ENCODE data around the gene HMGN5. TPM values are rescaled to one million over a fixed set of nuclear protein-coding genes. Genes with fewer than 3 reads are reported as not detected.

Gene HMGN5
- total RNA-seq, 1 experiment from 2014 or later: 17.9 TPM

DNA sequence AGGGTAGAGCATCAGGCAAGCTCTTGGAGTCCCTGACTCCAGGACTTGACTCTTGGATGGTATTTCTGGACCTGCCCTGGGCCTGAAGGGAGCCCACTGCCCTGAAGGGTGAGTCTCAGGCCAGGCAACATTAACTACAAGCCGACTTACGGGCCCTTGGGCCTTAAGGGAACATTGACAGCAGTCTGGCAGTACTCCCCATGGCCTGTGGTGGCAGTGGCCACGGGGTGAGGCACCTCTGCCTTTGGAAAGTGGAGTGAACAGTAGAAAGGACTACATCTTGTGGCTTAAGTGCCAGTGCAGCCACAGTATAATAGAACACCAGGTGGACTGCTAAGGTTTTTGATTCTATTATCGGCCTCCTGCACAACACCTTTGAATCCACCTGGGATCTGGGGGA is 36.5 kb upstream of the HMGN5 start:
- Histone ChIP-seq H3K9me3 (ENCODE audit: low read depth, low read length, poor library complexity, severe bottlenecking) (no peaks in the 10 kb centered on the region), H3K36me3 (ENCODE audit: insufficient read depth, low read length, poor library complexity, severe bottlenecking) (no peaks in the 10 kb centered on the region), H3K27me3 (replicated peaks; ENCODE audit: insufficient read depth, low read depth, low read length, poor library complexity) (no peaks in the 10 kb centered on the region), H3K4me3 (ENCODE audit: low read depth, low read length, poor library complexity, severe bottlenecking) (no peak overlapping the region), H3K4me1 (ENCODE audit: insufficient read depth, low read length, poor library complexity, severe bottlenecking) (no peaks in the 10 kb centered on the region), H3K27ac (ENCODE audit: low read depth, low read length, poor library complexity, severe bottlenecking) (no peak overlapping the region)
- no peak for DNase-seq (ENCODE audit: low spot score)
- no TSS peak for BruUV-seq (replicated peaks)
- TF ChIP-seq, protein P1, sequence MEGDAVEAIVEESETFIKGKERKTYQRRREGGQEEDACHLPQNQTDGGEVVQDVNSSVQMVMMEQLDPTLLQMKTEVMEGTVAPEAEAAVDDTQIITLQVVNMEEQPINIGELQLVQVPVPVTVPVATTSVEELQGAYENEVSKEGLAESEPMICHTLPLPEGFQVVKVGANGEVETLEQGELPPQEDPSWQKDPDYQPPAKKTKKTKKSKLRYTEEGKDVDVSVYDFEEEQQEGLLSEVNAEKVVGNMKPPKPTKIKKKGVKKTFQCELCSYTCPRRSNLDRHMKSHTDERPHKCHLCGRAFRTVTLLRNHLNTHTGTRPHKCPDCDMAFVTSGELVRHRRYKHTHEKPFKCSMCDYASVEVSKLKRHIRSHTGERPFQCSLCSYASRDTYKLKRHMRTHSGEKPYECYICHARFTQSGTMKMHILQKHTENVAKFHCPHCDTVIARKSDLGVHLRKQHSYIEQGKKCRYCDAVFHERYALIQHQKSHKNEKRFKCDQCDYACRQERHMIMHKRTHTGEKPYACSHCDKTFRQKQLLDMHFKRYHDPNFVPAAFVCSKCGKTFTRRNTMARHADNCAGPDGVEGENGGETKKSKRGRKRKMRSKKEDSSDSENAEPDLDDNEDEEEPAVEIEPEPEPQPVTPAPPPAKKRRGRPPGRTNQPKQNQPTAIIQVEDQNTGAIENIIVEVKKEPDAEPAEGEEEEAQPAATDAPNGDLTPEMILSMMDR (conservative IDR thresholded peaks at IDR 0.05; ENCODE audit: low read depth, low read length): no peak
- no peak for TF ChIP-seq EZH2 (IDR thresholded peaks at IDR 0.05; ENCODE audit: borderline replicate concordance, low read depth, low read length, poor library complexity, severe bottlenecking)
- POLR2A ChIA-PET (ENCODE audit: low non-redundant PET): no interaction called here
- CTCF ChIA-PET: no interaction called here
- intact Hi-C loops (cut with micrococcal nuclease; ENCODE audit: unreplicated experiment): no loop called here

DNA sequence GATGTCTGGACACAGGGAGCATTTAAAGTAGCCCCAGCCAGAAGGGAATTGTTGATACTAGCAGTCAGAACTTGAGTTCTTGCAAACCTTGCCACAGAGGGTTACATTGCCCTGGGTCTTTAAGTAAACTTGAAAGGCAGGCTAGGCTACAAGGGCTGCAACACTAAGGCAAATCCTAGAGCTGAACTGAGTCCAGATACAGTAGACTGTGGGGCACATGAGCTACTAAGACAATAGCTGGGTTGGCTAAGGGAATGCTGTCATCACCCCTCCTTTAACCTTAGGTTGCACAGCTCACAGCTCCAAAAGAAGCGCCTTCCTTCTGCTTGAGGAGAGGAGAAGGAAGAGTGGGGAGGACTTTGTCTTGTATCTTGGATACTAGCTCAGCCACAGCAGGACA is 35.8 kb upstream of the HMGN5 start:
- BruUV-seq (replicated peaks): no TSS peak
- intact Hi-C loops (cut with micrococcal nuclease; ENCODE audit: unreplicated experiment): no loop called here
- no peaks in the 10 kb centered on the region for H3K9me3 ChIP-seq (ENCODE audit: low read depth, low read length, poor library complexity, severe bottlenecking)
- no peak for DNase-seq (ENCODE audit: low spot score)
- CTCF ChIA-PET: no interaction called here
- no peak overlapping the region for H3K27ac ChIP-seq (ENCODE audit: low read depth, low read length, poor library complexity, severe bottlenecking)
- H3K4me1 ChIP-seq (ENCODE audit: insufficient read depth, low read length, poor library complexity, severe bottlenecking): no peaks in the 10 kb centered on the region
- TF ChIP-seq, protein P1 (conservative IDR thresholded peaks at IDR 0.05; ENCODE audit: low read depth, low read length): no peak
- TF ChIP-seq EZH2 (IDR thresholded peaks at IDR 0.05; ENCODE audit: borderline replicate concordance, low read depth, low read length, poor library complexity, severe bottlenecking): no peak
- H3K4me3 ChIP-seq (ENCODE audit: low read depth, low read length, poor library complexity, severe bottlenecking): no peak overlapping the region
- no peaks in the 10 kb centered on the region for H3K36me3 ChIP-seq (ENCODE audit: insufficient read depth, low read length, poor library complexity, severe bottlenecking)
- POLR2A ChIA-PET (ENCODE audit: low non-redundant PET): no interaction called here
- no peaks in the 10 kb centered on the region for H3K27me3 ChIP-seq (replicated peaks; ENCODE audit: insufficient read depth, low read depth, low read length, poor library complexity)

DNA sequence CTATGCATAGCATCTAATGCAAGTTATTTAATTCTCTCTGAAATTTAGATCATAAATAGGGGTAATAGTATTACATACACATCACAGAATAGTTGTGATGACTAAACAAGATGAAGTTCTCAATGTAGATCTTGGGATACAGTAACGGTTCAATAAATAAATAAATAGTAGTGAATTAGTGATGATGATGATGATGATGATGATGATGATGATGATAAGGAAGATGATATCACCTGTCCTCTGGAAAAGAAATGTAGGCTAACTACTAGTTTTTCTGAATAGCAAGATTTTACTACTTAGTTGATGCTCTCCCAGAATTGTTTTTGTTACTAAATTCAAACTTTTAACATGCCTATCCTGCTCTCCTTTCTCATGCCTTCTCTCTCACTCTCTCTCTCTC is 30.5 kb upstream of the HMGN5 start:
- no peak overlapping the region for H3K27ac ChIP-seq (ENCODE audit: low read depth, low read length, poor library complexity, severe bottlenecking)
- H3K4me1 ChIP-seq (ENCODE audit: insufficient read depth, low read length, poor library complexity, severe bottlenecking): no peaks in the 10 kb centered on the region
- no peak for DNase-seq (ENCODE audit: low spot score)
- no peaks in the 10 kb centered on the region for H3K27me3 ChIP-seq (replicated peaks; ENCODE audit: insufficient read depth, low read depth, low read length, poor library complexity)
- intact Hi-C loops (cut with micrococcal nuclease; ENCODE audit: unreplicated experiment): no loop called here
- ChIA-PET CTCF (no interaction called here), POLR2A (ENCODE audit: low non-redundant PET) (no interaction called here)
- no peak overlapping the region for H3K4me3 ChIP-seq (ENCODE audit: low read depth, low read length, poor library complexity, severe bottlenecking)
- TF ChIP-seq, protein P1 (conservative IDR thresholded peaks at IDR 0.05; ENCODE audit: low read depth, low read length): no peak
- no peak for TF ChIP-seq EZH2 (IDR thresholded peaks at IDR 0.05; ENCODE audit: borderline replicate concordance, low read depth, low read length, poor library complexity, severe bottlenecking)
- BruUV-seq (replicated peaks): no TSS peak
- no peaks in the 10 kb centered on the region for H3K36me3 ChIP-seq (ENCODE audit: insufficient read depth, low read length, poor library complexity, severe bottlenecking)
- no peaks in the 10 kb centered on the region for H3K9me3 ChIP-seq (ENCODE audit: low read depth, low read length, poor library complexity, severe bottlenecking)
